M059J (cell line): Measurements from ENCODE around the gene KBTBD13. TPM values are rescaled to one million over a fixed set of nuclear protein-coding genes. Genes with fewer than 3 reads are reported as not detected.
A peak's percentile ranks its signal among the peaks of the same experiment; 100 is the strongest.
"Not testable (repeated sequence)": the region's sequence is repeated elsewhere in the genome, so short reads cannot be mapped to it uniquely, and the experiment has no call there.

Experiments used
- DNase-seq: peaks from one replicate; pipeline ENCODE4 v3.0.0-alpha.2; 2012; ENCODE audit warnings: low read depth
- total RNA-seq: library from RNA; depleted of rRNA; stranded (reverse); fragments of >200 nt; shearing (Covaris generic); gene quantifications from 2 replicates; pipeline ENCODE4 v1.2.3, GENCODE V29; 2014

Gene KBTBD13
- total RNA-seq, 1 experiment from 2014 or later = not detected

DNA sequence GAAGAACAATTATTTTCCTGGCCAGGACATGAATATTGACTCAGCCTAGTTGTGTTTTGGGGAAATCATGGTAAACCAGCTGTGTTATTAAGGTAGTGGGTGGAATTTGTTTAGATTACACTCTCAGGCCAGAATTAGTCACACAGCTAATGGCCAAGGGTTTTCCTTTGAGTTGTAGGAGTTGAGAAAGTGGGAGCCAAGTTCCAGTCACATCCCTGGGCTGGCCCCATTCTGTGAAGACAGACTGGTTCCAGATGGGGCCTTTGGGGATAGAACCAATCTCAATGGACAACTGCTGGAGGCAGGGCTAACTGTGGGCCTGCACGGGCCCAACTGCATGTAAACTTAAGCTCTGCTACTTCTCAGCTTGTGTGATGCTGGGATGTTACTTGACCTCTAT is 7.4 kb upstream of the KBTBD13 start:
- DNase-seq = peak; percentile 75

- DNase-seq = no peak
Measured at GRCh38 chr15:65069779-65070546, 6.6 kb upstream of the KBTBD13 start.

DNA sequence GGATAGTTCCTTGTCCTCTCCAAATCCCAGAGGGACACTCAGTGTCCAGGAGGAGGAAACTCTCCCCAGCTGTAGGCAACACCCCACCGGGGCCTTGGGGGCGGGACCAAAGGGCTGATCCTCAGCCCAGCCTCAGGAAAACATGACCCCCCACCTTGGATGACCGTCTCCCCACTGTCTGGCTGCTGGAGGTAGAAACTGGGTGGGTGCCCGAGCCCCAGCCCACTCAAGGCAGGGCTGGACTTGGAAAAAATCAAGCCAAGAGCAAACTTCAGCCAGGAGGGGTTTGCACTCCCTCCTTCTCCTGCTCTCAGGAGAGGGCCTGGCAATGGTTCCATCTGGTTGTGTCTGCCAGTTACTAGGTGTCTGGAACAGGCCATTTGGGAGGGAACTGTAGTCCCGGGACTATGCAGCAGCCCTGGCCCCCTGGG is 5.2 kb upstream of the KBTBD13 start:
- no peak for DNase-seq

DNA sequence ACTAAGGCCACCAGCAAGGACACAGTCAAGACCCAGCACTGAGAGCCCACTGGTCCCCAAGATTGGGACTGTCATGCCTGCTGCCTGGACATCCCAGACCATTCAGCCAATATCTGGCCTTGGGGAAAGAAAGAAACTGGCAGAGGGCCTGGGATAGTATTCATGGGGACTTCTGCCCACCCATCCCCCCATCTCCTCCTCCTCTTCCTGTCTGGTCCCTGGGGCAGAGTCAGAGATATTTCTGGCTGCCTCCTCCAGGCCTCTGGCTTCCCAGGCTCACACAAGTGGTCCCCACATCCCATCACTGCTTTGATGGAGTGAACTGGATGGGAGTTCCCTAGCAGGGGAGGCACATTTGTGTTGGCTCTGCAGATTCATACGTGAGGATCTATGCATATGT is 4.5 kb upstream of the KBTBD13 start:
- no peak for DNase-seq

- no peak for DNase-seq
Measured at GRCh38 chr15:65072617-65073016, 3.9 kb upstream of the KBTBD13 start.

- DNase-seq = not testable (repeated sequence)
Measured at GRCh38 chr15:65074946-65075345, 1.6 kb upstream of the KBTBD13 start.

- DNase-seq = not testable (repeated sequence)
Measured at GRCh38 chr15:65075607-65076395, 745 bp upstream of the KBTBD13 start.

GRCh38 chr15:65077291-65077980 is 890 bp downstream of the KBTBD13 start:
- no peak for DNase-seq

GRCh38 chr15:65077981-65078352 is 1.4 kb downstream of the KBTBD13 start:
- no peak for DNase-seq

GRCh38 chr15:65079580-65079979 is 3.0 kb downstream of the KBTBD13 start:
- no peak for DNase-seq

DNA sequence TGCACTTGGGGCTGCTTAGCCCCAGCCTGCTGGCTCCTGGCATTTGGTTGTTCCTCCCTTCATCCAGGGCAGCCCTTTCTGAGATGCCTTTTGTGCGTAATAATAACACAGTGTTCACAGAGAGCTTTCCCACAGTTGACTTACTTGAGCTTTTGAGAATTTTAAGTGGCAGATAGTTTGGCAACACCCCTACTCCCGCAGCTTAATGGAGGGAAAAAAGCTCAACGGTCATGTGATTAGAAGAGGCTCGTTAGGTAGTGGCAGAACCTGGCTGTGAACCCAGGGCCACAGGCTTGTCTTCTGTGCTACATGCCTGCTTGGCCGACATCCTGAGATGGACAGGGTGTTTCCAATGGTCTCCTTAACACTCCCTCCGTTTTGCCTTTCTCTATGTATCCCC is 4.7 kb downstream of the KBTBD13 start:
- no peak for DNase-seq

GRCh38 chr15:65081758-65082157 is 5.2 kb downstream of the KBTBD13 start:
- no peak for DNase-seq

- no peak for DNase-seq
Measured at GRCh38 chr15:65082303-65082953, 5.9 kb downstream of the KBTBD13 start.

- peak; percentile 57 for DNase-seq
Measured at GRCh38 chr15:65083262-65083701, 6.7 kb downstream of the KBTBD13 start.

GRCh38 chr15:65084500-65085206 is 8.1 kb downstream of the KBTBD13 start:
- DNase-seq = no peak

GRCh38 chr15:65085207-65085753 is 8.7 kb downstream of the KBTBD13 start:
- DNase-seq = no peak

- peak; percentile 40 for DNase-seq
Measured at GRCh38 chr15:65085990-65086679, 9.6 kb downstream of the KBTBD13 start.

DNA sequence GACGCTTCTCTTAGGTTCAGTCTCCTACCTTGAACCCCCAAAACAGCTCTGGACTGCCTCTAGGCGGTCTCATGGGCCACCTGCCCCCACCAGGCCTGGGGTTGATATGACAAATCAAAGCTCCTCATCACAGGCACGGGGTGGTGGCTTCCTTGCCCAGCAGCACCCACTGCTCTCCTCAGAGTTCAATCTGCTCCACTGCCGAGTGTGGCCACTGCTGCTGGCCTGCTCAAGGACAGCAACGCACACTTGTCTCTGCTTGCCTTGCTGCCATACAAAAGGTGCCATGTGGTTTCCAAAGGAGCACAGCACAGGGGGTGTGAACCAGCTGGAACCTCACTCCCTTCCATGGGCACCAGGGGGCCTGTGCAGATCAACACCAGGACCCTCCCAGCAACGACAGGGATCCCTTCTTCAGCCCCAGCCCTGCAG is 10.2 kb downstream of the KBTBD13 start:
- DNase-seq = no peak

DNA sequence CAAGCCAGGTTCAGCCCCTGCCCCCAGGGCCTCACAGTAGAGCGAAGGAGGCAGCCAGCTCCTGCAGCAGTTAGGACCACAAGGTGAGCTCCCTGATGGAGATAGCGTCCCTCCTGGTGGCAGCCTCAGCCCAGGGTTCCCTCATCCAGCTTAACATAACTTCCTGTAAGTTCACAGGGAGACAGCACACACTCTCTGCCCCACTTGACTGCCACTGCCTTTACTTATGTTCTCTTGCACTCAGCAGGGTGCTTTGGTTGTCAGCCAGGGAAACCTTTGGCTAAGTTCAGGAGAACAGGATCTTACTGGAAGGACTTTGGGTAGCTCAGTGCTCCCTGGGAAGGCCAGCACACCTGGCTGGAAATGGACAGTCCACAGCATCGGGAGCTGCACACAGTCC is 10.9 kb downstream of the KBTBD13 start:
- DNase-seq = no peak
